Fibroblast of lung (primary cell): Measurements from ENCODE around the gene LRP5. TPM values are rescaled to one million over a fixed set of nuclear protein-coding genes. Genes with fewer than 3 reads are reported as not detected.

Source experiments
- DNase-seq, 2 donors: peaks; one replicate each; pipeline versions ENCODE4 v3.0.0 to v3.0.0-alpha.2; 2010; ENCODE audit warnings: low read depth in 2 of 2
- H2AFZ ChIP-seq: 2 replicates; pipeline ENCODE4 v1.5.1; 2012; ENCODE audit warnings: low read length, control low read depth, inconsistent platforms
- H3K27ac ChIP-seq: 2 replicates; pipeline ENCODE4 v1.5.1; 2011; ENCODE audit warnings: low read length, control low read depth; ENCODE audit not compliant: insufficient read depth
- H3K27me3 ChIP-seq: 2 replicates; pipeline ENCODE4 v1.5.1; 2011; ENCODE audit warnings: mild to moderate bottlenecking, low read length; ENCODE audit not compliant: control insufficient read depth, insufficient read depth
- H3K36me3 ChIP-seq: 2 replicates; pipeline ENCODE4 v1.5.1; 2011; ENCODE audit warnings: low read length; ENCODE audit not compliant: control insufficient read depth, insufficient read depth
- H3K4me1 ChIP-seq: 2 replicates; pipeline ENCODE4 v1.5.1; 2011; ENCODE audit warnings: low read length; ENCODE audit not compliant: control insufficient read depth, insufficient read depth; ENCODE audit errors: extremely low read depth
- H3K4me2 ChIP-seq: 2 replicates; pipeline ENCODE4 v1.5.1; 2011; ENCODE audit warnings: low read length, control low read depth; ENCODE audit not compliant: insufficient read depth; ENCODE audit errors: extremely low read depth
- H3K4me3 ChIP-seq, 4 experiments: fragments of 200-600 bp in 1 of 4; sonication (generic) in 1 of 4; replicated peaks in 1 of 4; 2 replicates each; pipeline ENCODE4 v1.5.1; 2011 to 2016; ENCODE audit warnings: low read length in 4 of 4, low read depth in 3 of 4, mild to moderate bottlenecking in 3 of 4, control low read depth in 2 of 4, inconsistent platforms in 1 of 4, mixed read lengths in 1 of 4; ENCODE audit not compliant: insufficient read depth in 1 of 4; ENCODE audit errors: control extremely low read depth in 1 of 4
- H3K79me2 ChIP-seq: 2 replicates; pipeline ENCODE4 v1.5.1; 2012; ENCODE audit warnings: mild to moderate bottlenecking, low read length, inconsistent platforms; ENCODE audit not compliant: control insufficient read depth, insufficient read depth
- H3K9ac ChIP-seq: 2 replicates; pipeline ENCODE4 v1.5.1; 2011; ENCODE audit warnings: mild to moderate bottlenecking, low read length, control low read depth; ENCODE audit not compliant: insufficient read depth
- H3K9me3 ChIP-seq: 2 replicates; pipeline ENCODE4 v1.5.1; 2012; ENCODE audit warnings: low read depth, low read length; ENCODE audit not compliant: control insufficient read depth, insufficient read depth
- H4K20me1 ChIP-seq: 2 replicates; pipeline ENCODE4 v1.5.1; 2011; ENCODE audit warnings: low read length; ENCODE audit not compliant: control insufficient read depth, insufficient read depth; ENCODE audit errors: extremely low read depth
- CTCF ChIP-seq, 2 donors: IDR thresholded peaks in 1 of 2; conservative IDR thresholded peaks in 1 of 2; 1 replicate in 1 of 2; 2 replicates in 1 of 2; pipeline ENCODE4 v1.5.1; 2011 to 2012; ENCODE audit warnings: low read length in 2 of 2, control low read depth in 1 of 2, inconsistent platforms in 1 of 2, low read depth in 1 of 2, mild to moderate bottlenecking in 1 of 2
- EZH2 ChIP-seq: IDR thresholded peaks from 2 replicates; pipeline ENCODE4 v1.5.1; 2012; ENCODE audit warnings: low read length, control low read depth, mild to moderate bottlenecking; ENCODE audit errors: missing control alignments
- polyA plus RNA-seq, 2 donors: library from polyadenylated mRNA; depleted of rRNA in 1 of 2; stranded (reverse) in 1 of 2; unstranded in 1 of 2; fragments of >200 nt; gene quantifications; 2 replicates each; pipeline ENCODE4 v1.2.1, GENCODE V29; 2011 to 2012; ENCODE audit warnings: missing spikeins in 1 of 2
- total RNA-seq: library from RNA; depleted of rRNA; stranded (reverse); fragments of >200 nt; gene quantifications from 2 replicates; pipeline ENCODE4 v1.2.1, GENCODE V29; 2014

The LRP5 gene
- total and polyA plus RNA-seq, 2 donors (not counting 1 experiment from before 2014, with no cell fraction given) = 3.8 to 22.0 TPM

DNA sequence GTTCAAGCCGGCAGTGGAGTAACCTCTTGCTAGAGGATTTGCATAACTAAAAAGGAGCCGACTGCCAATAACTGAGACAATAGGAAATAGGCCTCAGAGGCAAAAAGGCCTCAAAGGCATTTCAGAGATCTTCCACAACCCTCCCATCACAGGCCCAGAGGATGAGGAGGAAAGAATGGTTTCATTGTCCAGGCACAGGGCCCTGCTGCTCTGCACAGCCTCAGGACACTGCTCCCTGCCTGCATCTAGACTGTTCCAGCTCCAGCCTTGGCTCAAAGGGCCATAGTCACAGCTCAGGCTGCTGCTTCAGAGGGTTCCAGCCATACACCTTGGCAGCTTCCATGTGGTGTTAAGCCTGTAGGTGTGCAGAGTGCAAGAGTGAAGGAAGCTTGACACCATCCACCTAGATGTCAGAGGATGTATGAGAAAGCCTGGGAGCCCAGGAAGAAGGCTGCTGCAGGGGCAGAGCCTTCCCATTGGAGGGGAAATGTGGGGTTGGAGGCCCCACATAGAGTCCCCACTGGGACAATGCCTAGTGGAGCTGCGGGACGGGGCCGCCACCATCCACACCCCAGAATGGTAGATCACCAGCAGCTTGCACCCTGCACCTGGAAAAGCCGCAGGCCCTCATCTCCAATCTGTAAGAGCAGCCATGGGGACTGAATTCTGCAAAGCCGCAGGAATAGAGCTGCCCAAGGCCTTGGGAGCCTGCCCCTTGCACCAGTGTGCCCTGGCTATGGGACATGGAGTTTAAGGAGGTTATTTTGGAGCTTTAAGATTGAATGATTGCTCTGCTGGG, 8.2 kb upstream of the LRP5 start:
- DNase-seq = no peak
- H3K4me2 ChIP-seq = no peak overlapping the region

GRCh38 chr11:68306636-68307035, 5.8 kb upstream of the LRP5 start:
- H3K9ac ChIP-seq = no peak overlapping the region
- H3K36me3 ChIP-seq = no peaks in the 10 kb centered on the region
- H3K27me3 ChIP-seq = no peaks in the 10 kb centered on the region
- no peaks in the 10 kb centered on the region for H3K4me1 ChIP-seq
- no peak overlapping the region for H2AFZ ChIP-seq
- no peak for DNase-seq
- H3K79me2 ChIP-seq = no peaks in the 10 kb centered on the region
- H3K4me3 ChIP-seq = no peak overlapping the region
- H3K4me2 ChIP-seq = no peak overlapping the region
- TF ChIP-seq EZH2 (no peak), CTCF (conservative IDR thresholded peaks at IDR 0.05 in 1 of 2, IDR thresholded peaks at IDR 0.05 in 1 of 2; ENCODE audit: low read depth in 1 of 2, low read length in 2 of 2) (no peak)
- no peak overlapping the region for H3K27ac ChIP-seq
- no peaks in the 10 kb centered on the region for H4K20me1 ChIP-seq
- no peaks in the 10 kb centered on the region for H3K9me3 ChIP-seq

More for the DNA sequence above, 8.2 kb upstream of the LRP5 start:
- H3K27me3 ChIP-seq = no peaks in the 10 kb centered on the region
- H3K9me3 ChIP-seq = no peaks in the 10 kb centered on the region
- H2AFZ ChIP-seq = no peak overlapping the region
- no peaks in the 10 kb centered on the region for H3K36me3 ChIP-seq
- H3K9ac ChIP-seq = no peak overlapping the region
- H3K4me3 ChIP-seq = no peak overlapping the region
- H3K27ac ChIP-seq = no peak overlapping the region
- H4K20me1 ChIP-seq = no peaks in the 10 kb centered on the region
- TF ChIP-seq EZH2 (no peak), CTCF (conservative IDR thresholded peaks at IDR 0.05 in 1 of 2, IDR thresholded peaks at IDR 0.05 in 1 of 2; ENCODE audit: low read depth in 1 of 2, low read length in 2 of 2) (no peak)
- H3K4me1 ChIP-seq = no peaks in the 10 kb centered on the region
- no peaks in the 10 kb centered on the region for H3K79me2 ChIP-seq

DNA sequence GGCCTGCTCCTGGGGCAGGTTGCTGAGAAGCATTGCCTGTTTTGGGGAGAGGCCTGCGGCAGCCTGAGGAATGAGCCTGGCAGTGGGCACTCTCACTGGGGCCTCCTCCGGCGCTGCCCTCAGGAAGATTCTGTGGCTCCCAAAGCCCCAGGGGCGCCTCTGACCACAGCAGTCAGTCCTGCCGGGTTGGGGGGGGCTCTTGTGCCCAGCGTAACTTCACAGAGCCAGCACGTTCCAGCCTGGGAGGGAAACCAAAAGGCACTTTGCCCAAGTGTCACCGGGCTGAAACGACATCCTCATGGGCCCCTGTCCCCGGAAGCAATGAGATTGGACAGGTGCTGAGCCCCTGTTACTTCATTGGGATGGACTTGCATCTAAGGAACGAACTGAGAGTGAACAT, 4.3 kb upstream of the LRP5 start:
- no peak overlapping the region for H2AFZ ChIP-seq
- no peaks in the 10 kb centered on the region for H3K27me3 ChIP-seq
- H3K4me3 ChIP-seq = no peak overlapping the region
- no peaks in the 10 kb centered on the region for H4K20me1 ChIP-seq
- no peak overlapping the region for H3K4me2 ChIP-seq
- H3K79me2 ChIP-seq = no peaks in the 10 kb centered on the region
- no peaks in the 10 kb centered on the region for H3K36me3 ChIP-seq
- no peaks in the 10 kb centered on the region for H3K9me3 ChIP-seq
- TF ChIP-seq EZH2 (no peak), CTCF (conservative IDR thresholded peaks at IDR 0.05 in 1 of 2, IDR thresholded peaks at IDR 0.05 in 1 of 2; ENCODE audit: low read depth in 1 of 2, low read length in 2 of 2) (no peak)
- H3K27ac ChIP-seq = no peak overlapping the region
- H3K9ac ChIP-seq = no peak overlapping the region
- no peak for DNase-seq
- no peaks in the 10 kb centered on the region for H3K4me1 ChIP-seq
